ENCODE measurements around the gene FJX1. TPM values are rescaled to one million over a fixed set of nuclear protein-coding genes. Genes with fewer than 3 reads are reported as not detected.
A peak's percentile ranks its signal among the peaks of the same experiment; 100 is the strongest.

FJX1 gene
- total RNA-seq, 1 donor from 2014 or later: 16.4 TPM

DNA sequence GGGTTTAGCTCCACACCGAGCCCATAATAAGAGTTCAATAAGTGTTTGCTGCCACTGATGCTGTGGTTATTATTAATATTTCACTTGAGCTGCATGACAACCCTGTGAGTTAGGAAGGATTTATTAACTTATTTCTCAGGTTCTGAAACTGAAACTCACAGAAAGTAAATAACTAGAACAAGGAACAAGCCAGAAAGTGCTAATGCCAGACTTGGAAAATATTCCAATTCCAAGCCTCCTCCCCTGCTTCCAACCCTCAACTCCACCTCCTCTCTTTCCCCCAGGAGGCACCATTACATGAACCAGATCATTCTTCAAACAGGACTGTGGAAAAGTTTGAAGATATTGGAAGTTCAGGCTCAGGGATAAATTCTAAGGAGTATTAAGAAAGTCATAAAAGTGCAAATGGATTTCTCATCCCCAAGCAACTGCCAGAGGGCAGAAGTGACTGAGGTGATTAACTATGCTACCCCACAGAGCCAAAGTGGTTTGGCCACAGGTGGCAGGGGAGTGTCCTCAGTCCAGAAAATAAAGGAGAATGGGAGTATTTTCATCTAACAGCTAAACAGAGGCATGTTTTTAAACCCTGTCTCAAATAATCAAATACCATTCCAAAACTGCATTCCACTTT is 3.2 kb upstream of the FJX1 start:
- Histone ChIP-seq H3K4me1 (peaks cover 3 to 13% of the 10 kb centered on the region in 2 donors), H3K36me3 (no peaks in the 10 kb centered on the region), H3K4me3 (no peak overlapping the region), H3K27me3 (no peaks in the 10 kb centered on the region), H3K27ac (no peak overlapping the region), H3K9me3 (no peaks in the 10 kb centered on the region)
- no peak for DNase-seq (ENCODE audit: low spot score in 2 of 2)
- intact Hi-C loops (cut with DNase I): loop anchor here (5.0 to 10.0 kb wide), 4 partner anchors 207 to 877 kb away; partner anchors contain the start of genes COMMD9 and LDLRAD3
- TF ChIP-seq, protein P1, sequence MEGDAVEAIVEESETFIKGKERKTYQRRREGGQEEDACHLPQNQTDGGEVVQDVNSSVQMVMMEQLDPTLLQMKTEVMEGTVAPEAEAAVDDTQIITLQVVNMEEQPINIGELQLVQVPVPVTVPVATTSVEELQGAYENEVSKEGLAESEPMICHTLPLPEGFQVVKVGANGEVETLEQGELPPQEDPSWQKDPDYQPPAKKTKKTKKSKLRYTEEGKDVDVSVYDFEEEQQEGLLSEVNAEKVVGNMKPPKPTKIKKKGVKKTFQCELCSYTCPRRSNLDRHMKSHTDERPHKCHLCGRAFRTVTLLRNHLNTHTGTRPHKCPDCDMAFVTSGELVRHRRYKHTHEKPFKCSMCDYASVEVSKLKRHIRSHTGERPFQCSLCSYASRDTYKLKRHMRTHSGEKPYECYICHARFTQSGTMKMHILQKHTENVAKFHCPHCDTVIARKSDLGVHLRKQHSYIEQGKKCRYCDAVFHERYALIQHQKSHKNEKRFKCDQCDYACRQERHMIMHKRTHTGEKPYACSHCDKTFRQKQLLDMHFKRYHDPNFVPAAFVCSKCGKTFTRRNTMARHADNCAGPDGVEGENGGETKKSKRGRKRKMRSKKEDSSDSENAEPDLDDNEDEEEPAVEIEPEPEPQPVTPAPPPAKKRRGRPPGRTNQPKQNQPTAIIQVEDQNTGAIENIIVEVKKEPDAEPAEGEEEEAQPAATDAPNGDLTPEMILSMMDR (IDR thresholded peaks at IDR 0.05): no peak

DNA sequence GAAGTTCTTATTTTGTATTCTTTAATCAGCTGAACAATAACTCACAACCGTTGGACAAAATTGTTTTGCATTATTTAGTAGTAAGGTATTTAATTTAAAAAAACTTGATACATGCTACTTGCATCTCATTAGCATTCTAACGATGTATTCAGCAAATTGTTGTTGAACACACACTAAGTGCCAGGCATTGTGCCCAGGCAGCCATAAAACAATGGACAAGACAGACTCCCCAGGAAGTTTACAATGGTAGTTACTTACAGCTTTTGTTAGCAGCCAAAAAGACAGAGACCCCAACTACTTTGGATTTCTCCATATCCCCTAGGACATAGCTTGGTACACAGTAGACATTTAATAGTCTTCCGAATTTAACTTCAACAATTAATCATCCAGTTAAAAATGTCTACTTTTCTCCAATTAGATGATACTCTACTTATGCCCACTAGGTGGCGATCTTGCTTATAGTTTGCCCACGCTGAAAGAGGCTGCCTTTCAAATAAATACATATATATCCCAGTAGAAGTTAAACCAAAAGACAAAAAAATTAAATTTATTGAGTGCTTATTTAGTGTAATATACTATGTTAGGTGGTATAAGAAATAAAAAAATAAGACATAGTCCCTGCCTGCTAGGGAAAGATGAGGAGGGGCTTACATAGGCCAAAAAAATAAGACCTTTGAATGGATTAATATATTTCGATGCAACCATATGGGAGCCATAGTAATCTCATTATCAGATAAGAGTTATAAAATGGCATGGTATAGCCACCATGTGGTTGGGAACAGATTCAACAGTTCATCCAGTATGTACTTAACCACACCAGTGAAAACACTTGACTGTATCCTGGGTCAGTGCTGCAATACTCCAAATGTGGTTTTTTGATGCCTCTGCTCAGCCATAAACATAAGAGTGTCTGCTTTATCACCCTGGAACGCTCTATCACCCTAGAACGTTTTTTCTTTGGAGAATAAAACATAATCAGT is 2.0 kb upstream of the FJX1 start:
- no peak overlapping the region for H3K4me3 ChIP-seq
- TF ChIP-seq, protein P1 (IDR thresholded peaks at IDR 0.05): peak; percentile 60 to 79 (median 74)
- H3K27ac ChIP-seq: no peak overlapping the region
- H3K27me3 ChIP-seq: no peaks in the 10 kb centered on the region
- no peaks in the 10 kb centered on the region for H3K9me3 ChIP-seq
- no peak for DNase-seq (ENCODE audit: low spot score in 2 of 2)
- intact Hi-C loops (cut with DNase I): loop anchor here (1.0 to 10.0 kb wide), 6 partner anchors 206 to 876 kb away; partner anchors contain the start of genes COMMD9 and LDLRAD3
- H3K36me3 ChIP-seq: no peaks in the 10 kb centered on the region
- peaks cover 3 to 16% of the 10 kb centered on the region in 2 donors for H3K4me1 ChIP-seq

- no peaks in the 10 kb centered on the region for H3K9me3 ChIP-seq
- TF ChIP-seq, protein P1 (IDR thresholded peaks at IDR 0.05): no peak
- no peak for DNase-seq (ENCODE audit: low spot score in 2 of 2)
- H3K27me3 ChIP-seq: peaks cover 1% of the 10 kb centered on the region
- no peaks in the 10 kb centered on the region for H3K36me3 ChIP-seq
- H3K27ac ChIP-seq: no peak overlapping the region
- peaks cover 3 to 16% of the 10 kb centered on the region in 2 donors for H3K4me1 ChIP-seq
- peak overlapping the region; percentile 68 to 74 for H3K4me3 ChIP-seq
- intact Hi-C loops (cut with DNase I): loop anchor here (2.0 to 10.0 kb wide), 5 partner anchors 205 to 875 kb away; partner anchors contain the start of genes COMMD9 and LDLRAD3
These were observed 959 bp upstream of the FJX1 start for GRCh38 chr11:35617316-35617686.

DNA sequence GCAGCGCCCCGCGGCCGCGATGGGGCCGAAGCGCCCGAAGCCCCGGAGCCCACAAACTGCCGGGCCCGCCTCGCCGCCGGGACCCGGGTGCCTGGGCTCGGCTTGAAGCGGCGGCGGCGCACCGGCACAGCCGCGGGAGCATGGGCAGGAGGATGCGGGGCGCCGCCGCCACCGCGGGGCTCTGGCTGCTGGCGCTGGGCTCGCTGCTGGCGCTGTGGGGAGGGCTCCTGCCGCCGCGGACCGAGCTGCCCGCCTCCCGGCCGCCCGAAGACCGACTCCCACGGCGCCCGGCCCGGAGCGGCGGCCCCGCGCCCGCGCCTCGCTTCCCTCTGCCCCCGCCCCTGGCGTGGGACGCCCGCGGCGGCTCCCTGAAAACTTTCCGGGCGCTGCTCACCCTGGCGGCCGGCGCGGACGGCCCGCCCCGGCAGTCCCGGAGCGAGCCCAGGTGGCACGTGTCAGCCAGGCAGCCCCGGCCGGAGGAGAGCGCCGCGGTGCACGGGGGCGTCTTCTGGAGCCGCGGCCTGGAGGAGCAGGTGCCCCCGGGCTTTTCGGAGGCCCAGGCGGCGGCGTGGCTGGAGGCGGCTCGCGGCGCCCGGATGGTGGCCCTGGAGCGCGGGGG is 346 bp downstream of the FJX1 start:
- peak overlapping the region; percentile 68 to 74 for H3K4me3 ChIP-seq
- intact Hi-C loops (cut with DNase I): loop anchor here (2.0 to 10.0 kb wide), 5 partner anchors 44 to 874 kb away; partner anchors contain the start of genes COMMD9, LDLRAD3 and TRIM44
- H3K4me1 ChIP-seq: peaks cover 3 to 16% of the 10 kb centered on the region in 2 donors
- DNase-seq (ENCODE audit: low spot score in 2 of 2): no peak
- H3K27ac ChIP-seq: peak overlapping the region in 1 of 2 donors; percentile 68
- H3K27me3 ChIP-seq: peaks cover 7% of the 10 kb centered on the region
- TF ChIP-seq, protein P1 (IDR thresholded peaks at IDR 0.05): no peak
- H3K9me3 ChIP-seq: no peaks in the 10 kb centered on the region
- no peaks in the 10 kb centered on the region for H3K36me3 ChIP-seq
